Measurements from ENCODE around the gene HMBS.

The HMBS gene

DNA sequence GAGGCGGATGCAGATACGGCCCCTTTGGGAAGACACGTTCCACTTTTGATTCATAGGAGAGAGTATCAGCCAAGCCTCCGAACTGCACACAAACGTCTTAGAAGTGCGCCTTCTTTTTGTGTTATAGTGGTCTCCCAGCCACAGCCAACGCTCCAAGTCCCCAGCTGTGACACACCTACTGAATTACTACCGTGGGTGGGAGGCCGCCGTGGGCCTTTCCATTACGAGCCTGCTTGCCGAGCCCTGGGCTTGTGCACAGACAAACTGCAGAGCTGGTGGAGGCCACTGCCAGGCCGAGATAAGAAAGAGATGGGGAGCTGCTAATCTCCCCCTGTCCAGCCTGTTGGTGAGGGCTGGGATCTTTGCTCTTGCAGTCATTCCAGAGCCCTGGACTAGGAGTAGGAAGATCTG is 761 bp downstream of the HMBS start:
- Histone ChIP-seq H3K18ac (ENCODE audit: low read length) (peak overlapping the region; percentile 80), H3K79me1 (ENCODE audit: low read length) (peaks cover 10% of the 10 kb centered on the region), H3K9ac (ENCODE audit: low read length) (peak overlapping the region; percentile 81), H3K36me3 (ENCODE audit: control insufficient read depth in 1 of 2, insufficient read depth in 2 of 2, low read length in 2 of 2) (peaks cover 19 to 27% of the 10 kb centered on the region in 2 experiments), H3K27ac (ENCODE audit: low read depth, low read length) (peak overlapping the region; percentile 64), H4K12ac (ENCODE audit: low read depth, low read length) (peak overlapping the region; percentile 83), H3K4me1 (ENCODE audit: control insufficient read depth in 1 of 2, insufficient read depth in 2 of 2, low read length in 2 of 2) (peaks cover 7 to 8% of the 10 kb centered on the region in 2 experiments), H4K8ac (ENCODE audit: low read depth, low read length) (peak overlapping the region; percentile 93), H3K4me2 (ENCODE audit: low read length) (peak overlapping the region; percentile 87), H2BK5ac (ENCODE audit: low read depth, low read length, poor library complexity) (peak overlapping the region; percentile 68), H3K27me3 (ENCODE audit: insufficient read depth, low read length) (no peaks in the 10 kb centered on the region), H3K23ac (ENCODE audit: low read length) (no peak overlapping the region), H3K14ac (ENCODE audit: low read length) (peak overlapping the region; percentile 70), H3K79me2 (ENCODE audit: control insufficient read depth, insufficient read depth, low read length, poor library complexity) (peaks cover 7% of the 10 kb centered on the region), H3K4me3 (ENCODE audit: low read depth, low read length) (peak overlapping the region; percentile 80), H2BK12ac (ENCODE audit: low read length) (peak overlapping the region; percentile 10), H2AK5ac (ENCODE audit: low read length) (peak overlapping the region; percentile 75), H2AFZ (ENCODE audit: insufficient read depth, low read length, poor library complexity) (peak overlapping the region; percentile 91), H4K91ac (ENCODE audit: low read depth, low read length) (peak overlapping the region; percentile 63), H3K9me3 (ENCODE audit: insufficient read depth, low read depth, low read length) (no peaks in the 10 kb centered on the region), H3K4ac (ENCODE audit: low read depth, low read length) (peak overlapping the region; percentile 77), H2BK120ac (ENCODE audit: insufficient read depth, low read length, poor library complexity) (peak overlapping the region; percentile 59)
- no CpG with 5 or more reads among the region's 13 CpGs for WGBS (ENCODE audit: extremely low coverage, insufficient coverage, insufficient read length)
- no peak for DNase-seq

DNA sequence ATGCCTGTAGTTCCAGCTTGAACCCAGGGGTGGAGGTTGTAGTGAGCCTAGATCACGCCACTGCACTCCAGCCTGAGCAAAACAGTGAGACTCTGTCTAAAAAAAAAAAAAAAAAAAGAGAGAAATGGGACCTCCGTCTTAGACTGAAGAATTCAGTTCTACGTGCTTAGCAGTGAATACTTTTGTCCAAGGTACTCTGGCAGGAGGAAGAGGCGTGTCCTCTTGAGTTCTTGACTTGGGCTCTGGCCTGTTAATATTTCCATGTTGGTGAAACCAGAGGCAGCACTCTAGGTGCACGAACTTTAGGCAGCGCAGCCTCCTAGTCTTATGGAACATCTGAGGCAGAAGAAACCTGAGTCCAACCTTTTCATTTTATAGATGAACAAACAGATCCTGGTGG is 2.4 kb downstream of the HMBS start:
- no peak overlapping the region for H3K27ac ChIP-seq (ENCODE audit: low read depth, low read length)
- no peak overlapping the region for H2AFZ ChIP-seq (ENCODE audit: insufficient read depth, low read length, poor library complexity)
- H2AK5ac ChIP-seq (ENCODE audit: low read length) = no peak overlapping the region
- no peak overlapping the region for H3K18ac ChIP-seq (ENCODE audit: low read length)
- H4K91ac ChIP-seq (ENCODE audit: low read depth, low read length) = no peak overlapping the region
- H3K14ac ChIP-seq (ENCODE audit: low read length) = no peak overlapping the region
- WGBS (ENCODE audit: extremely low coverage, insufficient coverage, insufficient read length) = no CpG with 5 or more reads among the region's 6 CpGs
- H4K8ac ChIP-seq (ENCODE audit: low read depth, low read length) = no peak overlapping the region
- H3K4ac ChIP-seq (ENCODE audit: low read depth, low read length) = no peak overlapping the region
- H3K23ac ChIP-seq (ENCODE audit: low read length) = no peak overlapping the region
- no peak overlapping the region for H3K9ac ChIP-seq (ENCODE audit: low read length)
- H3K4me1 ChIP-seq (ENCODE audit: control insufficient read depth in 1 of 2, insufficient read depth in 2 of 2, low read length in 2 of 2) = peaks cover 7 to 10% of the 10 kb centered on the region in 2 experiments
- no peak overlapping the region for H2BK5ac ChIP-seq (ENCODE audit: low read depth, low read length, poor library complexity)
- no peak for DNase-seq
- no peaks in the 10 kb centered on the region for H3K9me3 ChIP-seq (ENCODE audit: insufficient read depth, low read depth, low read length)
- H3K4me3 ChIP-seq (ENCODE audit: low read depth, low read length) = no peak overlapping the region
- H2BK120ac ChIP-seq (ENCODE audit: insufficient read depth, low read length, poor library complexity) = no peak overlapping the region
- peaks cover 10% of the 10 kb centered on the region for H3K79me1 ChIP-seq (ENCODE audit: low read length)
- no peak overlapping the region for H4K12ac ChIP-seq (ENCODE audit: low read depth, low read length)
- no peak overlapping the region for H2BK12ac ChIP-seq (ENCODE audit: low read length)
- no peaks in the 10 kb centered on the region for H3K27me3 ChIP-seq (ENCODE audit: insufficient read depth, low read length)
- H3K4me2 ChIP-seq (ENCODE audit: low read length) = no peak overlapping the region
- H3K79me2 ChIP-seq (ENCODE audit: control insufficient read depth, insufficient read depth, low read length, poor library complexity) = peaks cover 7% of the 10 kb centered on the region
- peaks cover 11 to 16% of the 10 kb centered on the region in 2 experiments for H3K36me3 ChIP-seq (ENCODE audit: control insufficient read depth in 1 of 2, insufficient read depth in 2 of 2, low read length in 2 of 2)

DNA sequence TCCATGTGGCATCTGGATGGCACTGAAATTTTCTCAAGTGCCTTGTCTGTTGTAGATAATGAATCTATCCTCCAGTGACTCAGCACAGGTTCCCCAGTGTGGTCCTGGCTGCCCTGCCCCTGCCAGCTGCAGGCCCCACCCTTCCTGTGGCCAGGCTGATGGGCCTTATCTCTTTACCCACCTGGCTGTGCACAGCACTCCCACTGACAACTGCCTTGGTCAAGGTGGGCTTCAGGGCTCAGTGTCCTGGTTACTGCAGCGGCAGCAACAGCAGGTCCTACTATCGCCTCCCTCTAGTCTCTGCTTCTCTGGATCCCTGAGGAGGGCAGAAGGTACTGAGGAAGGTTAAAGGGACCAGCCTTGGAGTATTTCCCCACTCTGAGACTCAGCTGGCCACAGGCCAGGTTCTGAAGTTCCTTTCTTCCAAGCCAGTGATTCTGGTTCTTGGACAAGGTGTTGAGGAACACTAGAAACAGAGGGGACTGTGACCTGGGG is 3.1 kb downstream of the HMBS start:
- H2AK5ac ChIP-seq (ENCODE audit: low read length) = no peak overlapping the region
- H3K27ac ChIP-seq (ENCODE audit: low read depth, low read length) = no peak overlapping the region
- no peak overlapping the region for H2BK5ac ChIP-seq (ENCODE audit: low read depth, low read length, poor library complexity)
- H2BK120ac ChIP-seq (ENCODE audit: insufficient read depth, low read length, poor library complexity) = no peak overlapping the region
- H3K4me2 ChIP-seq (ENCODE audit: low read length) = no peak overlapping the region
- H3K14ac ChIP-seq (ENCODE audit: low read length) = no peak overlapping the region
- no peak overlapping the region for H3K9ac ChIP-seq (ENCODE audit: low read length)
- no peak for DNase-seq
- H2BK12ac ChIP-seq (ENCODE audit: low read length) = no peak overlapping the region
- no peaks in the 10 kb centered on the region for H3K9me3 ChIP-seq (ENCODE audit: insufficient read depth, low read depth, low read length)
- H3K4me1 ChIP-seq (ENCODE audit: control insufficient read depth in 1 of 2, insufficient read depth in 2 of 2, low read length in 2 of 2) = peaks cover 9 to 16% of the 10 kb centered on the region in 2 experiments
- H3K4ac ChIP-seq (ENCODE audit: low read depth, low read length) = no peak overlapping the region
- peaks cover 7% of the 10 kb centered on the region for H3K79me2 ChIP-seq (ENCODE audit: control insufficient read depth, insufficient read depth, low read length, poor library complexity)
- H3K79me1 ChIP-seq (ENCODE audit: low read length) = peaks cover 10% of the 10 kb centered on the region
- no peak overlapping the region for H4K91ac ChIP-seq (ENCODE audit: low read depth, low read length)
- H3K4me3 ChIP-seq (ENCODE audit: low read depth, low read length) = no peak overlapping the region
- H2AFZ ChIP-seq (ENCODE audit: insufficient read depth, low read length, poor library complexity) = no peak overlapping the region
- H4K8ac ChIP-seq (ENCODE audit: low read depth, low read length) = no peak overlapping the region
- no peak overlapping the region for H3K18ac ChIP-seq (ENCODE audit: low read length)
- WGBS (ENCODE audit: extremely low coverage, insufficient coverage, insufficient read length) = no CpG with 5 or more reads among the region's 2 CpGs
- H3K23ac ChIP-seq (ENCODE audit: low read length) = no peak overlapping the region
- no peaks in the 10 kb centered on the region for H3K27me3 ChIP-seq (ENCODE audit: insufficient read depth, low read length)
- H3K36me3 ChIP-seq (ENCODE audit: control insufficient read depth in 1 of 2, insufficient read depth in 2 of 2, low read length in 2 of 2) = peaks cover 15 to 18% of the 10 kb centered on the region in 2 experiments
- no peak overlapping the region for H4K12ac ChIP-seq (ENCODE audit: low read depth, low read length)

DNA sequence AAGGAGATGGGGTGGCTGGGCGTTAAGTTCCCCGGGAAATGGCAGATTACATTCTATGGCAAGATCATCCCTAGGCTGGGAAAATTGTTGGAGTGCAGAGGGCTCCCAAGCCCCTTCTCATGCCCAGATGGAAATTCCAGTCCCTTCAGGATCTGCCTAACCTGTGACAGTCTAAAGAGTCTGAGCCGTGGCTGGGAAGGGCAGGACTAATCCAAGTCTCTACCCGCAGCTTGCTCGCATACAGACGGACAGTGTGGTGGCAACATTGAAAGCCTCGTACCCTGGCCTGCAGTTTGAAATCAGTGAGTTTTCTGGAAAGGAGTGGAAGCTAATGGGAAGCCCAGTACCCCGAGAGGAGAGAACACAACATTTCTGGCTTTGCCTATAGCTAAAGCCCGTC is 3.7 kb downstream of the HMBS start:
- H3K23ac ChIP-seq (ENCODE audit: low read length) = no peak overlapping the region
- no peak overlapping the region for H2BK12ac ChIP-seq (ENCODE audit: low read length)
- no peak overlapping the region for H3K4ac ChIP-seq (ENCODE audit: low read depth, low read length)
- H3K14ac ChIP-seq (ENCODE audit: low read length) = no peak overlapping the region
- H3K27me3 ChIP-seq (ENCODE audit: insufficient read depth, low read length) = no peaks in the 10 kb centered on the region
- no peak overlapping the region for H3K4me2 ChIP-seq (ENCODE audit: low read length)
- H4K91ac ChIP-seq (ENCODE audit: low read depth, low read length) = no peak overlapping the region
- DNase-seq = no peak
- H2BK120ac ChIP-seq (ENCODE audit: insufficient read depth, low read length, poor library complexity) = no peak overlapping the region
- no peaks in the 10 kb centered on the region for H3K9me3 ChIP-seq (ENCODE audit: insufficient read depth, low read depth, low read length)
- no peak overlapping the region for H4K8ac ChIP-seq (ENCODE audit: low read depth, low read length)
- H2BK5ac ChIP-seq (ENCODE audit: low read depth, low read length, poor library complexity) = no peak overlapping the region
- peaks cover 12% of the 10 kb centered on the region for H3K79me2 ChIP-seq (ENCODE audit: control insufficient read depth, insufficient read depth, low read length, poor library complexity)
- no peak overlapping the region for H4K12ac ChIP-seq (ENCODE audit: low read depth, low read length)
- peaks cover 21 to 24% of the 10 kb centered on the region in 2 experiments for H3K36me3 ChIP-seq (ENCODE audit: control insufficient read depth in 1 of 2, insufficient read depth in 2 of 2, low read length in 2 of 2)
- H3K4me1 ChIP-seq (ENCODE audit: control insufficient read depth in 1 of 2, insufficient read depth in 2 of 2, low read length in 2 of 2) = peaks cover 15 to 20% of the 10 kb centered on the region in 2 experiments
- H3K79me1 ChIP-seq (ENCODE audit: low read length) = peaks cover 10% of the 10 kb centered on the region
- H3K27ac ChIP-seq (ENCODE audit: low read depth, low read length) = no peak overlapping the region
- H3K18ac ChIP-seq (ENCODE audit: low read length) = no peak overlapping the region
- H2AK5ac ChIP-seq (ENCODE audit: low read length) = no peak overlapping the region
- WGBS (ENCODE audit: extremely low coverage, insufficient coverage, insufficient read length) = no CpG with 5 or more reads among the region's 9 CpGs
- H2AFZ ChIP-seq (ENCODE audit: insufficient read depth, low read length, poor library complexity) = no peak overlapping the region
- no peak overlapping the region for H3K9ac ChIP-seq (ENCODE audit: low read length)
- no peak overlapping the region for H3K4me3 ChIP-seq (ENCODE audit: low read depth, low read length)

All from trophoblast cell (in vitro differentiated cells and primary cell).